Spinal cord (tissue), 10 donors: ENCODE results near the gene GNAL. TPM values are rescaled to one million over a fixed set of nuclear protein-coding genes. Genes with fewer than 3 reads are reported as not detected.

Experiments
- DNase-seq, 6 donors: peaks; one replicate each; pipeline versions ENCODE4 v3.0.0 to v3.0.0-alpha.2; 2013 to 2015; ENCODE audit warnings: low spot score in 6 of 6, low read depth in 4 of 6
- H3K27ac ChIP-seq: one replicate; pipeline ENCODE4 v1.5.1; 2013; ENCODE audit warnings: low read depth, low read length, control low read depth
- H3K27me3 ChIP-seq: one replicate; pipeline ENCODE4 v1.6.1; 2013; ENCODE audit warnings: low read length; ENCODE audit not compliant: control insufficient read depth, insufficient read depth
- H3K36me3 ChIP-seq: one replicate; pipeline ENCODE4 v1.6.1; 2013; ENCODE audit warnings: low read length; ENCODE audit not compliant: control insufficient read depth, insufficient read depth
- H3K4me1 ChIP-seq: one replicate; pipeline ENCODE4 v1.6.1; 2013; ENCODE audit warnings: low read length; ENCODE audit not compliant: control insufficient read depth, insufficient read depth
- H3K4me3 ChIP-seq: one replicate; pipeline ENCODE4 v1.5.1; 2013; ENCODE audit warnings: low read depth, low read length, control low read depth
- H3K9me3 ChIP-seq: one replicate; pipeline ENCODE4 v1.6.1; 2013; ENCODE audit warnings: low read length; ENCODE audit not compliant: control insufficient read depth, insufficient read depth
- WGBS: methylation state at CpG from one replicate; pipeline ENCODE4 v1.1.5; 2013; ENCODE audit warnings: missing lambda C conversion rate; ENCODE audit not compliant: insufficient coverage; 5-methylcytosine and 5-hydroxymethylcytosine counted together
- polyA plus RNA-seq, 2 donors: library from polyadenylated mRNA; unstranded; fragments of 120-200 nt; gene quantifications; one replicate each; pipeline ENCODE4 v1.2.1, GENCODE V29; 2013; ENCODE audit not compliant: insufficient read length in 2 of 2
- total RNA-seq, 2 donors: library from RNA; depleted of rRNA in 1 of 2; stranded (reverse); fragments of 120-200 nt in 1 of 2; fragments of >200 nt in 1 of 2; gene quantifications; one replicate each; pipeline versions ENCODE4 v1.2.3 to v1.2.4, GENCODE V29; 2013 to 2014
- donor health status: healthy.

Gene GNAL
- total and polyA plus RNA-seq, 4 donors = 30.2 to 81.0 (median 70.7) TPM

DNA sequence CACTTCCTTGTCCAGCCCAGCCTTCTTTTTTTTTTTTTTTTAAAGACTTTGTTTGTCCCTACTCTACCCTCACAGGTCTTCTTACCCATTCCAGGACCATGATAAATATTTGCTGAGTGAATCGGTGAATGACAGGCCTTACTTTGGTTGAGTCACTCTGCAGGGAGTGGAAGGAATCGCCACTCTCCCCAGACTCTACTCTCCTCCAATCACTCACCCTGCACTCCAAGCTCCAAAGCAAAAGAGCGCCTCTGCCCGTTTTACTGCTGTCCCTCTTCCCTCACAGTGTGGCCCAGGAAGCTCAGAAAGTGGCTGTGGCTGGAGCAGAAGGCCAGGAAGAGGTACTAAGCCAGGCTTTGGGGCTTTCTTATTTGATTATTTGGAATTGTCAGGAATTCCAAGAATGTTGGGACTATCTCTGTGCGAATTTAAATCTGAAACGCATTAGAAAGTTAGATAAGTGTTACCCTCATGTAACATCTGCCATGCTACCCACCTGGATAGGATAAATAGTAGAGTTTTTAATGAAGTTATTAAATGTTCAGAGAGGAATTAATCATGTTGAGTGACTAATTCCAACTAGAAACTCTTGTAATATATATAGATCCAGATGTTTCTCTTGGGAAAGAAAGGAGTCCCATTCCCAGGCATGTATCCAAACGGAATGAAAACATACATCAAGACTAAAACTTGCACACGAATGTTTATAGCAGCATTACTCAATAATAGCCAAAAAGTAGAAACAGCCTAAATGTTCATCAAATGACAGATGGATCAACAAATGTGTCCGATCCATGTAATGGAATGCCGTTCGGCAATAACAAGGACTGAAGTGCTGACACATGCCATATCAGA is 119.2 kb downstream of the GNAL start:
- 74% methylated on average over 7 of the region's 11 CpGs for WGBS
- peaks cover 5% of the 10 kb centered on the region for H3K36me3 ChIP-seq
- no peak for DNase-seq
- H3K27ac ChIP-seq = no peak overlapping the region
- H3K27me3 ChIP-seq = no peaks in the 10 kb centered on the region
- no peaks in the 10 kb centered on the region for H3K4me1 ChIP-seq
- H3K9me3 ChIP-seq = no peaks in the 10 kb centered on the region
- no peak overlapping the region for H3K4me3 ChIP-seq

DNA sequence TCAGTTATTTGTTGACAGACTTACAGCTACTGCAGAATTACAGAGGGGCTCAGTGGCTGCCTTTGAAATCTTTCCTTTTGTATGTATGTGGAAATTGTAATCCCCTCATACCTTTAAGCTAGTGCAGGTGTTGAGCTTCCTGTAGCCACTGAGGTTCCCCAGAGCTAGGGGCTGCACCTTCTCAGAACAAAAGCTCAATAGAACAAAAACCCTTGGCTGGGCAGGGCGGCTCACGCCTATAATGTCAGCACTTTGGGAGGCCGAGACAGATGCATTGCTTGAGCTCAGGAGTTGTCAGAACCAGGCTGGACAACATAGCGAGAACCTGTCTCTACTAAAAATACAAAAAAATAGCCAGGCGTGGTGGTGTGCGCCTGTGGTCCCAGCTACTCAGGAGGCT is 120.8 kb downstream of the GNAL start:
- no peak overlapping the region for H3K4me3 ChIP-seq
- WGBS = 83% methylated on average over 2 of the region's 6 CpGs
- peaks cover 5% of the 10 kb centered on the region for H3K36me3 ChIP-seq
- no peaks in the 10 kb centered on the region for H3K4me1 ChIP-seq
- H3K27me3 ChIP-seq = no peaks in the 10 kb centered on the region
- no peak overlapping the region for H3K27ac ChIP-seq
- DNase-seq = no peak
- no peaks in the 10 kb centered on the region for H3K9me3 ChIP-seq

DNA sequence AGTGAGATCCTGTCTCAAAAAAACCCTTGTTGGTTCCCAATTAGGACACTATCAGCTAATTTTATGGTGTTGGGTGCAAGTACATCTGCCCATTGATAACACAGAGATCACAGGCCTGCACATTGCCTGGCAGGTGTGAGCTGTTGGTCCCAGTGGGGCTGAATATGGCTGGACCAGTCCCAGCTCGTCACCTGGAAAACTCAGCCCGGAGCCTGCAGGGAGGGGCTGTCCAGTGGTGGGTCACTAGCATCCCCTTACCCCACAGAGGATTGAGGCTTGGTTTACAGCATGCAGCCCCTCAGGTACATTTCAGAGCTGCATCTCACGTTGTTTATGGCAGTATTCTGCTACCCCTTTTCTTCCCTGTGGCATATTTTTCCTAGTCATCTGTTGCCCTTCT is 121.3 kb downstream of the GNAL start:
- Histone ChIP-seq H3K27me3 (no peaks in the 10 kb centered on the region), H3K36me3 (peaks cover 5% of the 10 kb centered on the region), H3K9me3 (no peaks in the 10 kb centered on the region), H3K27ac (no peak overlapping the region), H3K4me1 (no peaks in the 10 kb centered on the region), H3K4me3 (no peak overlapping the region)
- no peak for DNase-seq
- WGBS = 93% methylated on average over 3 of the region's 3 CpGs

DNA sequence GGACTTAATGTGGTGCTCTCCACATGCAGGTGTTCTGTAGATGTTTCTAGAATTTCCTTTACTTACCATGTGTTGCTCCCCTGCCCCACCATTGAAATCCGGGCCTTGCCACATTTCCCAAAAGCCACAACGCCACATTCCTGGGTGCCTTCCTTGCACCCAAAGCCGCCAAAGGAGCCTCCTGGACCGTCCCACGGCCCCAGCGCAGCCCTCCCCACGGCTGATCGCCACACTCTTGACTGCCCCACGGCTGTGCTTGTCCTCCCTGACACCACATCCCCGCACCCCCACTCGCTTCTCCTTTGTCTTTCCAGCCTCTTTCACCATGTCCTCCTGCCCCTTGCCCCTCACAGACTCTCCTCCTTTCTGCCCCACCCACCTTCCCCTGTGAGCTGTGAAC is 121.9 kb downstream of the GNAL start:
- Histone ChIP-seq H3K27me3 (no peaks in the 10 kb centered on the region), H3K4me3 (no peak overlapping the region), H3K4me1 (no peaks in the 10 kb centered on the region), H3K9me3 (no peaks in the 10 kb centered on the region), H3K27ac (no peak overlapping the region), H3K36me3 (peaks cover 5% of the 10 kb centered on the region)
- DNase-seq = no peak
- WGBS = 88% methylated on average over 11 of the region's 11 CpGs

DNA sequence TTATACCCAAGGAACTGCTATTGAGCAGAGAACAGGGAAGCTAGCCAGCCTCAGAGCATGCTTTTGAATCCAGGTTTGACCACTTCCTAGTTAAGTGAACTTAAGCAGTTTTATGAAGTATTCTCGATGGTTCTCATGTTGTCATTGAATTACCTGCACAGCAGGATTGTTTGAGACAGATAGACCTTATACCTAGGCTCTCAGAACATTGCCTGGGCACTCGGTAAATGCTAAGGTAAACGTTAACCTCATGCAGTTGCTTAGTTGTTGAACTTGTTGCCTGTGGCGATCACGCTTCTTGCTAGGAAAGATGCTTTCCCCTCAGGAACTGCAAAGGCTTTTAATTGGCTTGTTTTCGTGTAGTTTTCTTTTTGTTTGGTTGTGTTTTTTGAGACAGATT is 128.2 kb downstream of the GNAL start:
- H3K27me3 ChIP-seq = no peaks in the 10 kb centered on the region
- no peak overlapping the region for H3K27ac ChIP-seq
- DNase-seq = no peak
- 84% methylated on average over 6 of the region's 6 CpGs for WGBS
- H3K36me3 ChIP-seq = peaks cover 5% of the 10 kb centered on the region
- H3K9me3 ChIP-seq = no peaks in the 10 kb centered on the region
- no peak overlapping the region for H3K4me3 ChIP-seq
- no peaks in the 10 kb centered on the region for H3K4me1 ChIP-seq

DNA sequence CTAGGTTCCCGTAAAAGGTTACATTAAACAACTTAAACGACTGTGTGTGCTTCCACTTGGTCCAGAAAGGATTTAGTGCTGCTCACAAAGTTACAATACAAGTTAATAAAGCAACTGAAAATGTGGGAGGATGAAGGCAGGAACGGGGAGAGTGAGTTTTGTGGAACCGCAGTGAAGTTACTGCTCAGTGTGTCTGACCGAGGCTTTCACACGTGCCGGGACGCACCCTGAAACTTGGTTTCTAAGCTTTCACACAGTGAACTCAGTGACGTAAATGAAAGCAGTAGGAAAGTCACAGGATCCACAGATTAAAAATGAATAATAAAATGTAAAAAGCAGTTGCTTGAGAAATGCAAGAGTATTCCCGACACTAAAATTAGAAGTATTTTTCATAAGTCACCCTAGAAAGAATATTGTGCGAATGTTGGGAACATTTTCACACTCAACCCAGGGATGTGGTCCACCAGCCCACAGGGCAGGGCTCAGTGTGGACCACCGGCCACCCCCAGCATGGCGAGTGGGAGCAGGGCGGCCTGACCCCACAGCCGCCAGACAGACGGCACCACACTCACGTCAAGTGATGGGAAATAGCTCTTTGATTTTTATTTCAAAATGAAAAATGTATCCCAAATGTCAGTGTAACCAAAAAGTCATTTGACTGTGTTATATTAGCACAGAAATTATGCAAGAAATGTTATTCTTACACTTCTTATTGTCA is 129.6 kb downstream of the GNAL start:
- Histone ChIP-seq H3K4me1 (no peaks in the 10 kb centered on the region), H3K9me3 (no peaks in the 10 kb centered on the region), H3K27me3 (no peaks in the 10 kb centered on the region), H3K36me3 (peaks cover 5% of the 10 kb centered on the region), H3K27ac (no peak overlapping the region), H3K4me3 (no peak overlapping the region)
- no peak for DNase-seq
- 91% methylated on average over 9 of the region's 17 CpGs for WGBS

DNA sequence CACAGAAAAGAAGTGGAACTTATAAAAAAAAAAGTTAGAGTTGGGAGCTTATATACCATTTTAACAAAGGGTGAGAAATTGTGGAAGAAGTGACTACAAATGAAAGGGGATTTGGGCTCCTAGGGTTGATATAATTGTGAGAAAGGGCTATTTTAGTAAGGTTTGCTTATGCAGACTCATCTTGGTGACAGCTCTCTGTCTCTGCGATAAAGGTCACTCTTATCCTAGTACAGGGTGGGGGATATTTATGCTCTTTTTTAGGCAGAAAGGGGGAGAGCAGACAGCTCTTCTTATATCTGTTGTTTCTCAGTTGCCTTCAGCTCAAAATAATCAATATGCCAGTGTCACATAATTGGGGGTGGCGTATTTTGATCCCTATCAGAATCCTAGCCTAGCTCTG is 130.9 kb downstream of the GNAL start:
- no CpG with 5 or more reads among the region's 2 CpGs for WGBS
- DNase-seq = no peak
- no peak overlapping the region for H3K4me3 ChIP-seq
- H3K27ac ChIP-seq = no peak overlapping the region
- no peaks in the 10 kb centered on the region for H3K4me1 ChIP-seq
- H3K9me3 ChIP-seq = no peaks in the 10 kb centered on the region
- peaks cover 5% of the 10 kb centered on the region for H3K36me3 ChIP-seq
- H3K27me3 ChIP-seq = no peaks in the 10 kb centered on the region

DNA sequence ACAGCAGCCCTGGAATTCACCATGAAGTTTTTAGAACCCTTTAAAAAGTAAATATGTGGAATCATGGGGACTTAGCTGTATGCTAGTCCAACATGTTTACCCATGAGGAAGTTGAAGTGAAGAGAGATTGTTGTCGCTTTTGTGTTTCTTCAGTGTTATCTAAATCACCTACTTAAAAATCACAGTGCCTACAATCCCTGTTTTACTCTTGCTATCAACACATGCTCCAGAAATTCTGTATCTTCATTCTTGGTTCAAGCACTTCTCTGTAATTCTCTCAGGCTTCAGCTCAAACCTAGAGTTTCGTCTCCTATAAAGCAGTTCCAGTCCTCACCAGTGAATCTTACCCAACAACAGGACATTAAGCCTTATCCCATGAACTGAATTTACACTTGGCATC is 131.6 kb downstream of the GNAL start:
- Histone ChIP-seq H3K4me1 (no peaks in the 10 kb centered on the region), H3K9me3 (no peaks in the 10 kb centered on the region), H3K27me3 (no peaks in the 10 kb centered on the region), H3K27ac (no peak overlapping the region), H3K36me3 (peaks cover 5% of the 10 kb centered on the region), H3K4me3 (no peak overlapping the region)
- no peak for DNase-seq
- WGBS = 20% methylated on average over 1 of the region's 2 CpGs

DNA sequence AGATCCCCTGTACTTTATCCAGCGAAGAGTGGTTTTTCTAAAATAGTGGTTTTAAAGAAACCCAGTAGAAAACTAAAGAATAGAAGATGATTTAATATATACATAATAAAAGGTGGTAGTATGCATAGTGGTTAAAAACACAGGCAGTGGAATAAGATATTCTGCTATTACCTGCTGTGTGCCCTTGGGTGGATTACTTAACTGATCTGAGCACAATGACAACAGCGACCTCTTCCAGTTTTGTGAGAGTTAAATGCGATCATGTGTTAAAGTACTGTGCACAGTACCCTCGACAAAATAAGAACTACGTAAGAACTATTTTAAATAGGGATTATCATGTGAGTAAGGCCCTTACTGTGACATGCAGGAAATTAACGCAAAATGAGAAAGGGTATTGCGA is 132.1 kb downstream of the GNAL start:
- H3K9me3 ChIP-seq = no peaks in the 10 kb centered on the region
- peaks cover 8% of the 10 kb centered on the region for H3K36me3 ChIP-seq
- H3K27ac ChIP-seq = no peak overlapping the region
- no peak for DNase-seq
- no peaks in the 10 kb centered on the region for H3K4me1 ChIP-seq
- WGBS = 100% methylated on average over 6 of the region's 7 CpGs
- no peak overlapping the region for H3K4me3 ChIP-seq
- H3K27me3 ChIP-seq = no peaks in the 10 kb centered on the region
